Loucy (cell line): ENCODE results near the gene TSGA10.

Source experiments
- H2AFZ ChIP-seq: fragments of 200-600 bp; sonication (generic); 2 replicates; pipeline ENCODE4 v1.6.0; 2016; ENCODE audit warnings: antibody characterized with exemption, mild to moderate bottlenecking, low read length, moderate library complexity
- H3F3A ChIP-seq: fragments of 200-600 bp; 2 replicates; pipeline ENCODE4 v1.6.0; 2016; ENCODE audit warnings: antibody characterized with exemption, low read depth, mild to moderate bottlenecking
- H3K27me3 ChIP-seq: fragments of 200-600 bp; sonication (generic); 2 replicates; pipeline ENCODE4 v1.6.1; 2014; ENCODE audit warnings: low read length, mild to moderate bottlenecking; ENCODE audit not compliant: insufficient read depth, poor library complexity, severe bottlenecking
- H3K36me3 ChIP-seq: fragments of 200-600 bp; sonication (generic); 2 replicates; pipeline ENCODE4 v1.6.1; 2016; ENCODE audit warnings: low read length; ENCODE audit not compliant: insufficient read depth
- H3K4me1 ChIP-seq: fragments of 200-600 bp; sonication (generic); 2 replicates; pipeline ENCODE4 v1.5.1; 2014; ENCODE audit warnings: low read length, mild to moderate bottlenecking; ENCODE audit not compliant: insufficient read depth, poor library complexity, severe bottlenecking
- H3K4me2 ChIP-seq: fragments of 200-600 bp; sonication (generic); 2 replicates; pipeline ENCODE4 v1.6.0; 2014; ENCODE audit warnings: antibody characterized with exemption, low read length, low read depth, mild to moderate bottlenecking; ENCODE audit not compliant: poor library complexity, severe bottlenecking
- H3K4me3 ChIP-seq: fragments of 200-600 bp; sonication (generic); 2 replicates; pipeline ENCODE4 v1.5.1; 2014; ENCODE audit warnings: low read length, mild to moderate bottlenecking, mixed read lengths; ENCODE audit not compliant: poor library complexity, severe bottlenecking
- H3K79me2 ChIP-seq: fragments of 200-600 bp; sonication (generic); 2 replicates; pipeline ENCODE4 v1.6.1; 2014; ENCODE audit warnings: low read length; ENCODE audit not compliant: insufficient read depth
- H3K9ac ChIP-seq: fragments of 200-600 bp; sonication (generic); 2 replicates; pipeline ENCODE4 v1.6.0; 2014; ENCODE audit warnings: mild to moderate bottlenecking, low read depth, low read length, moderate library complexity; ENCODE audit not compliant: poor library complexity, severe bottlenecking
- H3K9me2 ChIP-seq: fragments of 200-600 bp; sonication (generic); replicated peaks from 2 replicates; pipeline ENCODE4 v1.6.1; 2016; ENCODE audit warnings: low read depth, low read length, mixed read lengths
- H3K9me3 ChIP-seq: fragments of 200-600 bp; sonication (generic); 2 replicates; pipeline ENCODE4 v1.6.1; 2014; ENCODE audit warnings: mild to moderate bottlenecking, antibody characterized with exemption, low read length, low read depth; ENCODE audit not compliant: insufficient read depth
- H4K20me1 ChIP-seq: fragments of 200-600 bp; sonication (generic); 2 replicates; pipeline ENCODE4 v1.6.0; 2014; ENCODE audit warnings: antibody characterized with exemption, low read length, mild to moderate bottlenecking; ENCODE audit not compliant: insufficient read depth, poor library complexity, severe bottlenecking
- CTCF ChIP-seq: fragments of 200-600 bp; sonication (generic); conservative IDR thresholded peaks from 2 replicates; pipeline ENCODE4 v1.5.1; 2014; ENCODE audit warnings: mild to moderate bottlenecking, antibody characterized with exemption, low read length
- EZH2phosphoT487 ChIP-seq: fragments of 200-600 bp; IDR thresholded peaks from 2 replicates; pipeline ENCODE4 v1.6.1; 2018; ENCODE audit warnings: antibody characterized with exemption, mild to moderate bottlenecking, moderate library complexity, borderline replicate concordance

TSGA10 gene

GRCh38 chr2:98947554-98947953 lies 207.2 kb downstream of the TSGA10 start:
- Histone ChIP-seq H3F3A (no peaks in the 10 kb centered on the region), H3K9me3 (no peaks in the 10 kb centered on the region), H2AFZ (no peak overlapping the region), H3K4me3 (no peak overlapping the region), H3K36me3 (no peaks in the 10 kb centered on the region), H3K9me2 (no peaks in the 10 kb centered on the region), H3K27me3 (no peaks in the 10 kb centered on the region), H3K79me2 (no peaks in the 10 kb centered on the region), H3K9ac (no peak overlapping the region), H3K4me2 (no peak overlapping the region), H3K4me1 (no peaks in the 10 kb centered on the region), H4K20me1 (no peaks in the 10 kb centered on the region)
- no peak for TF ChIP-seq EZH2phosphoT487
- no peak for TF ChIP-seq CTCF
